Measurements from ENCODE around the gene P2RX7.
A peak's percentile ranks its signal among the peaks of the same experiment; 100 is the strongest.
"Not testable (repeated sequence)": the region's sequence is repeated elsewhere in the genome, so short reads cannot be mapped to it uniquely, and the experiment has no call there.

Gene P2RX7

GRCh38 chr12:121133838-121134237, 1.2 kb downstream of the P2RX7 start:
- no peak for FAIRE-seq
- DNase-seq (ENCODE audit: low spot score) = no peak

GRCh38 chr12:121135320-121135719, 2.6 kb downstream of the P2RX7 start:
- no peak for DNase-seq (ENCODE audit: low spot score)
- no peak for FAIRE-seq

- DNase-seq (ENCODE audit: low spot score) (no peak), FAIRE-seq (no peak)
Measured at GRCh38 chr12:121137512-121137911, 4.8 kb downstream of the P2RX7 start.

GRCh38 chr12:121138284-121138683, 5.6 kb downstream of the P2RX7 start:
- FAIRE-seq = no peak

GRCh38 chr12:121139286-121139685, 6.6 kb downstream of the P2RX7 start:
- FAIRE-seq = no peak
- no peak for DNase-seq (ENCODE audit: low spot score)

More at GRCh38 chr12:121138284-121138683, 5.6 kb downstream of the P2RX7 start:
- no peak for DNase-seq (ENCODE audit: low spot score)

- no peak for DNase-seq (ENCODE audit: low spot score)
- no peak for FAIRE-seq
Measured at GRCh38 chr12:121142171-121142950, 9.7 kb downstream of the P2RX7 start.

GRCh38 chr12:121144416-121144914, 11.8 kb downstream of the P2RX7 start:
- DNase-seq (ENCODE audit: low spot score) (no peak), FAIRE-seq (no peak)

GRCh38 chr12:121145221-121145620, 12.5 kb downstream of the P2RX7 start:
- FAIRE-seq = no peak
- no peak for DNase-seq (ENCODE audit: low spot score)

GRCh38 chr12:121149289-121149688, 16.6 kb downstream of the P2RX7 start:
- DNase-seq (ENCODE audit: low spot score); FAIRE-seq: not testable (repeated sequence)

GRCh38 chr12:121154793-121155375, 22.2 kb downstream of the P2RX7 start:
- FAIRE-seq (no peak), DNase-seq (ENCODE audit: low spot score) (no peak)

GRCh38 chr12:121156365-121156764, 23.7 kb downstream of the P2RX7 start:
- DNase-seq (ENCODE audit: low spot score) (no peak), FAIRE-seq (no peak)

- FAIRE-seq (no peak), DNase-seq (ENCODE audit: low spot score) (no peak)
Measured at GRCh38 chr12:121158085-121158484, 25.4 kb downstream of the P2RX7 start.

- not testable (repeated sequence) for FAIRE-seq; DNase-seq (ENCODE audit: low spot score)
Measured at GRCh38 chr12:121158728-121159351, 26.2 kb downstream of the P2RX7 start.

GRCh38 chr12:121159467-121160307, 27.0 kb downstream of the P2RX7 start:
- DNase-seq (ENCODE audit: low spot score) (no peak), FAIRE-seq (no peak)

- DNase-seq (ENCODE audit: low spot score) (no peak), FAIRE-seq (no peak)
Measured at GRCh38 chr12:121162384-121162783, 29.7 kb downstream of the P2RX7 start.

GRCh38 chr12:121162985-121163384, 30.3 kb downstream of the P2RX7 start:
- FAIRE-seq (no peak), DNase-seq (ENCODE audit: low spot score) (no peak)

- not testable (repeated sequence) for DNase-seq (ENCODE audit: low spot score); FAIRE-seq
Measured at GRCh38 chr12:121164839-121165238, 32.2 kb downstream of the P2RX7 start.

GRCh38 chr12:121165316-121165715, 32.6 kb downstream of the P2RX7 start:
- DNase-seq (ENCODE audit: low spot score) (peak; percentile 60), FAIRE-seq (peak; percentile 32)

- FAIRE-seq = no peak
- DNase-seq (ENCODE audit: low spot score) = no peak
Measured at GRCh38 chr12:121166356-121166755, 33.7 kb downstream of the P2RX7 start.

- FAIRE-seq (no peak), DNase-seq (ENCODE audit: low spot score) (no peak)
Measured at GRCh38 chr12:121167232-121167820, 34.6 kb downstream of the P2RX7 start.

- no peak for DNase-seq (ENCODE audit: low spot score)
- no peak for FAIRE-seq
Measured at GRCh38 chr12:121167951-121168350, 35.3 kb downstream of the P2RX7 start.

Measured in urothelium cell line (cell line).